Neural cell (in vitro differentiated cells): ENCODE results near the gene DNMT3B. TPM values are rescaled to one million over a fixed set of nuclear protein-coding genes. Genes with fewer than 3 reads are reported as not detected.

ENCODE experiments used
- H2AFZ ChIP-seq: fragments of 200-600, 300-800 bp; sonication (generic), shearing (Covaris generic); 2 replicates; pipeline ENCODE4 v1.6.0; 2014; ENCODE audit warnings: low read depth, mild to moderate bottlenecking, antibody characterized with exemption, low read length, moderate library complexity
- H3F3A ChIP-seq: fragments of 200-600 bp; shearing (Covaris generic); 2 replicates; pipeline ENCODE4 v1.6.1; 2016; ENCODE audit warnings: mild to moderate bottlenecking, moderate library complexity, mixed read lengths, antibody characterized with exemption, low read length; ENCODE audit not compliant: insufficient read depth, poor library complexity, severe bottlenecking
- H3K27ac ChIP-seq: fragments of 200-600, 300-800 bp; sonication (generic), shearing (Covaris generic); 2 replicates; pipeline ENCODE4 v1.5.1; 2014; ENCODE audit warnings: mild to moderate bottlenecking, low read length, moderate library complexity
- H3K27me3 ChIP-seq: fragments of 300-800, 200-600 bp; sonication (generic), shearing (Covaris generic); 2 replicates; pipeline ENCODE4 v1.6.0; 2014; ENCODE audit warnings: mild to moderate bottlenecking, low read depth, low read length, moderate library complexity; ENCODE audit not compliant: insufficient read depth
- H3K36me3 ChIP-seq: fragments of 300-800, 200-600 bp; sonication (generic), shearing (Covaris generic); 2 replicates; pipeline ENCODE4 v1.5.1; 2014; ENCODE audit warnings: mild to moderate bottlenecking, antibody characterized with exemption, low read length, moderate library complexity; ENCODE audit not compliant: insufficient read depth
- H3K4me2 ChIP-seq: fragments of 300-800, 200-600 bp; sonication (generic), shearing (Covaris generic); 2 replicates; pipeline ENCODE4 v1.6.0; 2014; ENCODE audit warnings: mild to moderate bottlenecking, low read length
- H3K4me3 ChIP-seq: fragments of 300-800, 200-600 bp; sonication (generic), shearing (Covaris generic); 2 replicates; pipeline ENCODE4 v1.5.1; 2014; ENCODE audit warnings: mild to moderate bottlenecking, low read length, moderate library complexity
- H3K79me2 ChIP-seq: fragments of 200-600 bp; shearing (Covaris generic); replicated peaks from 2 replicates; pipeline ENCODE4 v1.6.0; 2014; ENCODE audit warnings: mild to moderate bottlenecking, low read length, moderate library complexity; ENCODE audit not compliant: insufficient read depth
- H3K9ac ChIP-seq: fragments of 300-800, 200-600 bp; sonication (generic), shearing (Covaris generic); 2 replicates; pipeline ENCODE4 v1.6.1; 2016; ENCODE audit warnings: mild to moderate bottlenecking, low read length, mixed read lengths
- H3K9me2 ChIP-seq: fragments of 200-600 bp; shearing (Covaris generic); 2 replicates; pipeline ENCODE4 v1.6.1; 2016; ENCODE audit warnings: mild to moderate bottlenecking, low read length, mixed read lengths; ENCODE audit not compliant: insufficient read depth
- H3K9me3 ChIP-seq: fragments of 200-600, 300-800 bp; sonication (generic), shearing (Covaris generic); 2 replicates; pipeline ENCODE4 v1.6.1; 2016; ENCODE audit warnings: mild to moderate bottlenecking, mixed run types, low read length, moderate library complexity, mixed read lengths
- H4K20me1 ChIP-seq: fragments of 200-600 bp; shearing (Covaris generic); 2 replicates; pipeline ENCODE4 v1.6.1; 2016; ENCODE audit warnings: mild to moderate bottlenecking, mixed run types; ENCODE audit not compliant: insufficient read depth
- EP300 ChIP-seq: fragments of 450-650 bp; conservative IDR thresholded peaks from 2 replicates; pipeline ENCODE4 v1.6.1; 2014; ENCODE audit warnings: antibody characterized with exemption, mild to moderate bottlenecking, moderate library complexity; ENCODE audit not compliant: poor library complexity, severe bottlenecking
- EZH2 ChIP-seq: fragments of 200-600, 300-800 bp; shearing (Covaris generic), sonication (generic); IDR thresholded peaks from 2 replicates; pipeline ENCODE4 v1.6.1; 2014; ENCODE audit warnings: antibody characterized with exemption, low read length, borderline replicate concordance, mild to moderate bottlenecking; ENCODE audit not compliant: insufficient read depth, poor library complexity, severe bottlenecking
- MXI1 ChIP-seq: fragments of 450-650 bp; conservative IDR thresholded peaks from 2 replicates; pipeline ENCODE4 v1.6.1; 2014; ENCODE audit warnings: antibody characterized with exemption, mild to moderate bottlenecking; ENCODE audit not compliant: poor library complexity, severe bottlenecking
- POLR2AphosphoS5 ChIP-seq: IDR thresholded peaks from 2 replicates; pipeline ENCODE4 v1.6.1; 2012
- RAD21 ChIP-seq: fragments of 450-650 bp; conservative IDR thresholded peaks from 2 replicates; pipeline ENCODE4 v1.6.1; 2014; ENCODE audit warnings: antibody characterized with exemption, mild to moderate bottlenecking, moderate library complexity
- SMC3 ChIP-seq: fragments of 450-650 bp; conservative IDR thresholded peaks from 2 replicates; pipeline ENCODE4 v1.6.1; 2014; ENCODE audit warnings: antibody characterized with exemption, mild to moderate bottlenecking, moderate library complexity; ENCODE audit not compliant: poor library complexity
- TAF1 ChIP-seq: IDR thresholded peaks from 2 replicates; pipeline ENCODE4 v1.6.1; 2012; ENCODE audit warnings: low read depth
- polyA plus RNA-seq: library from polyadenylated mRNA; depleted of rRNA; stranded (reverse); fragments of >200 nt; gene quantifications from 2 replicates; pipeline ENCODE4 v1.2.3, GENCODE V29; 2014
- TF ChIP-seq, protein P1 (sequence below): IDR thresholded peaks from 2 replicates; pipeline ENCODE4 v1.6.1; 2012; ENCODE audit warnings: borderline replicate concordance
- TF ChIP-seq, protein P2 (sequence below): fragments of 450-650 bp; IDR thresholded peaks from 2 replicates; pipeline ENCODE4 v1.5.1; 2014; ENCODE audit warnings: antibody characterized with exemption, mild to moderate bottlenecking, moderate library complexity; ENCODE audit not compliant: poor library complexity, severe bottlenecking

Gene DNMT3B
- polyA plus RNA-seq, 1 donor from 2014 or later = 8.7 TPM

DNA sequence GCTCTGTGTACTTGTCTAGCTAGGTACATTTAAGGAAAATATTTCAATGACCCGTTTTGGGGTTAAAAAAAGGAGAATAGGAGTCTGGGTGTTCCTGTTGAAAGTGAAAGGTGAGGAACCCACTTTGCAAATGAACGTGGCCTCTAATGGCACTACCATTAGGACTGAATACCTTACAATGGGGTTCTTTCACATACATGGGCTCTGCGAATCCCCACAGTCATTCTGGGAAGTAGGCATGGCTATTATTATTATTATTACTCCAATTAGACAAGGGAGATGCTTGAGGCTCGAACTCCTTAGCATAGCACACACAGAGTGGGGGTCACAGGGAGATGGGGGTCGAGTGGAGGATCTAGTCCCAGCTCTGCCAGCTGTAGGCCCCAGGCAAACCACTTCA lies 6.0 kb upstream of the DNMT3B start:
- no peak overlapping the region for H3K4me2 ChIP-seq
- TF ChIP-seq, protein P1, sequence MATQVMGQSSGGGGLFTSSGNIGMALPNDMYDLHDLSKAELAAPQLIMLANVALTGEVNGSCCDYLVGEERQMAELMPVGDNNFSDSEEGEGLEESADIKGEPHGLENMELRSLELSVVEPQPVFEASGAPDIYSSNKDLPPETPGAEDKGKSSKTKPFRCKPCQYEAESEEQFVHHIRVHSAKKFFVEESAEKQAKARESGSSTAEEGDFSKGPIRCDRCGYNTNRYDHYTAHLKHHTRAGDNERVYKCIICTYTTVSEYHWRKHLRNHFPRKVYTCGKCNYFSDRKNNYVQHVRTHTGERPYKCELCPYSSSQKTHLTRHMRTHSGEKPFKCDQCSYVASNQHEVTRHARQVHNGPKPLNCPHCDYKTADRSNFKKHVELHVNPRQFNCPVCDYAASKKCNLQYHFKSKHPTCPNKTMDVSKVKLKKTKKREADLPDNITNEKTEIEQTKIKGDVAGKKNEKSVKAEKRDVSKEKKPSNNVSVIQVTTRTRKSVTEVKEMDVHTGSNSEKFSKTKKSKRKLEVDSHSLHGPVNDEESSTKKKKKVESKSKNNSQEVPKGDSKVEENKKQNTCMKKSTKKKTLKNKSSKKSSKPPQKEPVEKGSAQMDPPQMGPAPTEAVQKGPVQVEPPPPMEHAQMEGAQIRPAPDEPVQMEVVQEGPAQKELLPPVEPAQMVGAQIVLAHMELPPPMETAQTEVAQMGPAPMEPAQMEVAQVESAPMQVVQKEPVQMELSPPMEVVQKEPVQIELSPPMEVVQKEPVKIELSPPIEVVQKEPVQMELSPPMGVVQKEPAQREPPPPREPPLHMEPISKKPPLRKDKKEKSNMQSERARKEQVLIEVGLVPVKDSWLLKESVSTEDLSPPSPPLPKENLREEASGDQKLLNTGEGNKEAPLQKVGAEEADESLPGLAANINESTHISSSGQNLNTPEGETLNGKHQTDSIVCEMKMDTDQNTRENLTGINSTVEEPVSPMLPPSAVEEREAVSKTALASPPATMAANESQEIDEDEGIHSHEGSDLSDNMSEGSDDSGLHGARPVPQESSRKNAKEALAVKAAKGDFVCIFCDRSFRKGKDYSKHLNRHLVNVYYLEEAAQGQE = no peak
- no peak for TF ChIP-seq EZH2
- no peak for TF ChIP-seq MXI1
- TF ChIP-seq TAF1 = no peak
- TF ChIP-seq RAD21 = no peak
- TF ChIP-seq EP300 = no peak
- TF ChIP-seq SMC3 = no peak
- TF ChIP-seq POLR2AphosphoS5 = no peak
- TF ChIP-seq, protein P2, sequence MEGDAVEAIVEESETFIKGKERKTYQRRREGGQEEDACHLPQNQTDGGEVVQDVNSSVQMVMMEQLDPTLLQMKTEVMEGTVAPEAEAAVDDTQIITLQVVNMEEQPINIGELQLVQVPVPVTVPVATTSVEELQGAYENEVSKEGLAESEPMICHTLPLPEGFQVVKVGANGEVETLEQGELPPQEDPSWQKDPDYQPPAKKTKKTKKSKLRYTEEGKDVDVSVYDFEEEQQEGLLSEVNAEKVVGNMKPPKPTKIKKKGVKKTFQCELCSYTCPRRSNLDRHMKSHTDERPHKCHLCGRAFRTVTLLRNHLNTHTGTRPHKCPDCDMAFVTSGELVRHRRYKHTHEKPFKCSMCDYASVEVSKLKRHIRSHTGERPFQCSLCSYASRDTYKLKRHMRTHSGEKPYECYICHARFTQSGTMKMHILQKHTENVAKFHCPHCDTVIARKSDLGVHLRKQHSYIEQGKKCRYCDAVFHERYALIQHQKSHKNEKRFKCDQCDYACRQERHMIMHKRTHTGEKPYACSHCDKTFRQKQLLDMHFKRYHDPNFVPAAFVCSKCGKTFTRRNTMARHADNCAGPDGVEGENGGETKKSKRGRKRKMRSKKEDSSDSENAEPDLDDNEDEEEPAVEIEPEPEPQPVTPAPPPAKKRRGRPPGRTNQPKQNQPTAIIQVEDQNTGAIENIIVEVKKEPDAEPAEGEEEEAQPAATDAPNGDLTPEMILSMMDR = no peak
- no peak overlapping the region for H3K9ac ChIP-seq
- H3K27ac ChIP-seq = no peak overlapping the region
- H3K4me3 ChIP-seq = no peak overlapping the region
- H3F3A ChIP-seq = no peaks in the 10 kb centered on the region
- no peaks in the 10 kb centered on the region for H3K79me2 ChIP-seq
- no peak overlapping the region for H2AFZ ChIP-seq
- H3K9me2 ChIP-seq = no peaks in the 10 kb centered on the region
- no peaks in the 10 kb centered on the region for H4K20me1 ChIP-seq
- no peaks in the 10 kb centered on the region for H3K36me3 ChIP-seq
- no peaks in the 10 kb centered on the region for H3K9me3 ChIP-seq
- H3K27me3 ChIP-seq = no peaks in the 10 kb centered on the region

DNA sequence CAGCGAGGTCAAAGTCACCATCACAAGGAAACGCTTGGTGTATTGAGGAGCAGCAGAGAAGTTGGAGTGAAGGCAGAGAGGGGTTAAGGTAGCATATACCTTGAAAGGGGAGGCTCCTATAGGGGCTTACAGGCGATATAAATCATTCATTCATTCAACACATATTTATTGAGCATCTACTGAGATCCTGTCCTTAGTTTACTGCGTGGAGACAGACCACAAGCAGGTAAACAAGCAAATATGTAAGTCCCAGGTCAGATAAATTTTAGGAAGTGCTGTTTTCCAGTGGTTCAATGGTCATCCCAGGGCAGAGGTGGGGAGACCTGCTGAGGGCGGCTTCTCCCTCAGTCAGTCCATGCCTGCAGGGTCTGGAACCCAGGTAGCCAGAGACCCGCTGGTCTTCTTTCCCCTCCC lies 761 bp upstream of the DNMT3B start:
- TF ChIP-seq, protein P2 = no peak
- TF ChIP-seq RAD21 = no peak
- TF ChIP-seq SMC3 = no peak
- no peak for TF ChIP-seq EZH2
- TF ChIP-seq TAF1 = no peak
- TF ChIP-seq, protein P1 = no peak
- TF ChIP-seq POLR2AphosphoS5 = no peak
- no peak for TF ChIP-seq MXI1
- no peak for TF ChIP-seq EP300
- Histone ChIP-seq H3K9me2 (no peaks in the 10 kb centered on the region), H4K20me1 (no peaks in the 10 kb centered on the region), H3K36me3 (no peaks in the 10 kb centered on the region), H3K4me3 (peak overlapping the region; percentile 77), H3F3A (no peaks in the 10 kb centered on the region), H3K9ac (peak overlapping the region; percentile 69), H2AFZ (no peak overlapping the region), H3K9me3 (no peaks in the 10 kb centered on the region), H3K27ac (no peak overlapping the region), H3K27me3 (peaks cover 9% of the 10 kb centered on the region), H3K4me2 (no peak overlapping the region), H3K79me2 (peaks cover 5% of the 10 kb centered on the region)
